KMS-11 (cell line): Measurements from ENCODE around the gene ADPRS.

Experiments
- H2AFZ ChIP-seq: fragments of 200-600 bp; sonication (generic); 2 replicates; pipeline ENCODE4 v1.6.1; 2016; ENCODE audit warnings: antibody characterized with exemption, mixed run types, low read depth
- H3K27ac ChIP-seq: fragments of 200-600 bp; sonication (generic); 2 replicates; pipeline ENCODE4 v1.6.1; 2016; ENCODE audit warnings: mild to moderate bottlenecking, mixed run types
- H3K27me3 ChIP-seq: fragments of 200-600 bp; sonication (generic); 2 replicates; pipeline ENCODE4 v1.6.1; 2017; ENCODE audit warnings: mild to moderate bottlenecking, low read depth, mixed run types, moderate library complexity; ENCODE audit not compliant: insufficient read depth
- H3K36me3 ChIP-seq: fragments of 200-600 bp; sonication (generic); 2 replicates; pipeline ENCODE4 v1.6.1; 2017; ENCODE audit warnings: mild to moderate bottlenecking, mixed run types; ENCODE audit not compliant: insufficient read depth
- H3K4me1 ChIP-seq: fragments of 200-600 bp; sonication (generic); 2 replicates; pipeline ENCODE4 v1.6.1; 2016; ENCODE audit warnings: mild to moderate bottlenecking, low read depth, mixed run types; ENCODE audit not compliant: poor library complexity, severe bottlenecking
- H3K4me2 ChIP-seq: fragments of 200-600 bp; sonication (generic); 2 replicates; pipeline ENCODE4 v1.7.0; 2016; ENCODE audit warnings: mild to moderate bottlenecking, mixed run types
- H3K4me3 ChIP-seq: fragments of 200-600 bp; sonication (generic); IDR thresholded peaks from 2 replicates; pipeline ENCODE4 v1.6.1; 2017; ENCODE audit warnings: low read depth, low read length, mixed read lengths; ENCODE audit not compliant: insufficient read depth
- H3K79me2 ChIP-seq: fragments of 200-600 bp; sonication (generic); 2 replicates; pipeline ENCODE4 v1.6.1; 2016; ENCODE audit warnings: low read depth, mixed run types; ENCODE audit not compliant: insufficient read depth
- H3K9ac ChIP-seq: fragments of 200-600 bp; sonication (generic); 2 replicates; pipeline ENCODE4 v1.6.1; 2016; ENCODE audit warnings: mild to moderate bottlenecking, mixed run types
- H4K20me1 ChIP-seq: fragments of 200-600 bp; sonication (generic); 2 replicates; pipeline ENCODE4 v1.6.1; 2016; ENCODE audit warnings: mild to moderate bottlenecking, mixed run types; ENCODE audit not compliant: insufficient read depth
- CTCF ChIP-seq: fragments of 200-600 bp; sonication (generic); conservative IDR thresholded peaks from 2 replicates; pipeline ENCODE4 v1.6.1; 2017; ENCODE audit warnings: low read depth, mild to moderate bottlenecking, antibody characterized with exemption, low read length, moderate library complexity, mixed read lengths

Gene ADPRS

DNA sequence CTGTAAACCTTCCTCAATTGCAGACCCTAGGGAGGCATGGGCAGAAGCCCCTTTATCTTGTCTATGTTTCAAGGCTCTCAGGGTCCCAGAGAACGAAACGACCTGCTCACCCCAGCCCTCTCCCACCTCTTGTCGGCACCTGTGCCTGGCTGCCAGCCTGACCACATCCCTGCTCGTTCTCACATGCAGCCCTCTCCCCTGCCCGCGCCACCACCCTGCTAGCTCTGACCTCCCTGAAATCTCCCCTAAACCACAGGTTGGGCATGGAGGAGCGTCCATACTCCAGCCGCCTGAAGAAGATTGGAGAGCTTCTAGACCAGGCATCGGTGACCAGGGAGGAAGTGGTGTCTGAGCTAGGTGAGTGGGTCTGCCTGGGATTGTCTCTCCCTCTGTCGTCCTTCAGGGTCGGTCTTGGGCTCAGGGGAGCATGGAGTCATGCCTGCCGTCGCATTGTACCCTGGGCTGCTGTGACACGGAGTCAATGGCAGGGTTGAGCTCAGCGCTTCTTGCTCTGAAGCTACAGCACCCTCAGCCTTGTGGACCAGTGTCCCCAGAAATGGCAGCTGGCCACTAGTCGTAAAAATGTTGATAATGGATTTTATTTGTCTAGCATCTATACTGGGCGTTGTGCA lies 3.6 kb downstream of the ADPRS start:
- no peak overlapping the region for H3K4me3 ChIP-seq
- H3K27me3 ChIP-seq: no peaks in the 10 kb centered on the region
- peaks cover 10% of the 10 kb centered on the region for H3K4me1 ChIP-seq
- no peak overlapping the region for H3K9ac ChIP-seq
- no peak overlapping the region for H2AFZ ChIP-seq
- H3K4me2 ChIP-seq: no peak overlapping the region
- no peak overlapping the region for H3K27ac ChIP-seq
- TF ChIP-seq CTCF: no peak
- no peaks in the 10 kb centered on the region for H4K20me1 ChIP-seq
- no peaks in the 10 kb centered on the region for H3K36me3 ChIP-seq
- peaks cover 23% of the 10 kb centered on the region; the same call in 1 of the 2 replicates for H3K79me2 ChIP-seq

DNA sequence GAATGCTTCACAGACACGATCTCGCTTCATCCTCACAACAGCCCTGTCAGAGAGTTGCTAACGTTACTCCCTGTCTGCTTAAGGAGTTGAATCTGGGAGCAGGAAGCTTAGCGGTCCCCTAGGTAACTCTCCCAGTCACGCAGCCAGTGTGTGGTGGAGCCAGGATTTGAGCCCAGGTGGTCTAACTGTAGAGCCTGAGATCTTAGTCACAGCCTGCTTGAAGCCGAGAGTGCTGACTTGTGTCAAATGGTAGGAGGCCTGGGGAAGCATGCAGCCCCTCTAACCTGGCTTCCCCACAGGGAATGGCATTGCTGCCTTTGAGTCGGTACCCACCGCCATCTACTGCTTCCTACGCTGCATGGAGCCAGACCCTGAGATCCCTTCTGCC lies 4.1 kb downstream of the ADPRS start:
- H4K20me1 ChIP-seq: no peaks in the 10 kb centered on the region
- no peak for TF ChIP-seq CTCF
- H3K79me2 ChIP-seq: peaks cover 23% of the 10 kb centered on the region; the same call in 1 of the 2 replicates
- H3K36me3 ChIP-seq: no peaks in the 10 kb centered on the region
- no peak overlapping the region for H3K9ac ChIP-seq
- H2AFZ ChIP-seq: no peak overlapping the region
- H3K4me2 ChIP-seq: no peak overlapping the region
- peaks cover 10% of the 10 kb centered on the region for H3K4me1 ChIP-seq
- H3K27ac ChIP-seq: no peak overlapping the region
- H3K4me3 ChIP-seq: no peak overlapping the region
- no peaks in the 10 kb centered on the region for H3K27me3 ChIP-seq

- H3K27ac ChIP-seq: no peak overlapping the region
- peaks cover 9% of the 10 kb centered on the region for H3K4me1 ChIP-seq
- H3K4me2 ChIP-seq: no peak overlapping the region
- H4K20me1 ChIP-seq: no peaks in the 10 kb centered on the region
- no peak for TF ChIP-seq CTCF
- H3K79me2 ChIP-seq: peaks cover 23% of the 10 kb centered on the region; the same call in 1 of the 2 replicates
- H3K36me3 ChIP-seq: no peaks in the 10 kb centered on the region
- no peak overlapping the region for H3K9ac ChIP-seq
- no peaks in the 10 kb centered on the region for H3K27me3 ChIP-seq
- H2AFZ ChIP-seq: no peak overlapping the region
- H3K4me3 ChIP-seq: no peak overlapping the region
Measured at GRCh38 chr1:36093226-36093625, 4.5 kb downstream of the ADPRS start.

- Histone ChIP-seq H3K27me3 (no peaks in the 10 kb centered on the region), H3K27ac (no peak overlapping the region), H3K4me3 (no peak overlapping the region), H3K9ac (no peak overlapping the region), H2AFZ (no peak overlapping the region), H3K79me2 (peaks cover 23% of the 10 kb centered on the region; the same call in 1 of the 2 replicates), H3K4me1 (peaks cover 7% of the 10 kb centered on the region), H3K4me2 (no peak overlapping the region), H3K36me3 (no peaks in the 10 kb centered on the region), H4K20me1 (no peaks in the 10 kb centered on the region)
- TF ChIP-seq CTCF: no peak
Measured at GRCh38 chr1:36093929-36094328, 5.2 kb downstream of the ADPRS start.
